ENCODE data around the gene NPAS1. TPM values are rescaled to one million over a fixed set of nuclear protein-coding genes. Genes with fewer than 3 reads are reported as not detected.

The NPAS1 gene
- polyA plus RNA-seq, 3 donors = not detected

DNA sequence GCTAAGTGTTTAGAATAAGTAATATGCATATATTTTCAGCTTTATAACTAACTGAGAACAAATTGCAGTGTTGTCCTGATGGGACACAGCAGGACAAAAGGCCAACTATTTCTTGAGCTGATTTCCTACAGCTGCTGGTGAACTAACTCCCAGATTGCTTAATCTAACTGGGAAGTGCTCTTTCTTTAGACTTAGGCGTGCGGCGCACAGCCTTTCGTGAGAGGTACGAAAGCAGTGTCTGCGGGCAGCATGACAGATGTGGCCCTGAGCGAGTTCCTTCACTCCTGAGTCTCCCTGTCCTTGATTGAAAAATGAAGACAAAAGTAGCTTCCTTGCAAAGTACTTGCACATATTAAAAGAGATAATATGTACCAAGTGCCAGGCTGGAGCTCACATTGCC is 47.3 kb upstream of the NPAS1 start:
- intact Hi-C loops (cut with micrococcal nuclease) = no loop called here
- H3K79me2 ChIP-seq (ENCODE audit: insufficient read depth, low read length) = peaks cover 5% of the 10 kb centered on the region
- H3K27ac ChIP-seq (ENCODE audit: low read depth in 1 of 2, low read length in 2 of 2) = no peak overlapping the region
- no peaks in the 10 kb centered on the region for H3K9me3 ChIP-seq (replicated peaks in 1 of 2; ENCODE audit: control insufficient read depth in 1 of 2, insufficient read depth in 1 of 2, low read length in 2 of 2)
- no peak overlapping the region for H3K4me3 ChIP-seq (replicated peaks in 1 of 3; ENCODE audit: low read depth in 2 of 3, low read length in 3 of 3)
- no peak overlapping the region for H2AFZ ChIP-seq (ENCODE audit: insufficient read depth, low read depth, low read length, poor library complexity, severe bottlenecking)
- H3K27ac Mint-ChIP-seq = peak overlapping the region in 1 of 7 donors; percentile 4
- H3K36me3 Mint-ChIP-seq = peaks cover 27 to 29% of the 10 kb centered on the region in 2 donors
- 60% methylated on average over 4 of the region's 7 CpGs for WGBS (ENCODE audit: insufficient coverage)
- H3K36me3 ChIP-seq (replicated peaks in 1 of 2; ENCODE audit: control insufficient read depth in 1 of 2, insufficient read depth in 2 of 2, low read length in 2 of 2) = peaks cover 2 to 28% of the 10 kb centered on the region in 2 donors
- peaks cover 0 to 3% of the 10 kb centered on the region in 2 donors for H3K4me1 ChIP-seq (ENCODE audit: control insufficient read depth in 1 of 2, insufficient read depth in 2 of 2, low read length in 2 of 2)
- no peaks in the 10 kb centered on the region for H3K27me3 ChIP-seq (ENCODE audit: control insufficient read depth in 2 of 2, insufficient read depth in 2 of 2, low read length in 2 of 2)
- H3K9me3 Mint-ChIP-seq = peaks cover 0 to 4% (median 0%) of the 10 kb centered on the region in 7 donors
- H3K4me3 Mint-ChIP-seq = no peak overlapping the region
- peaks cover 15% of the 10 kb centered on the region for H3K4me1 Mint-ChIP-seq
- TF ChIP-seq, protein P1, sequence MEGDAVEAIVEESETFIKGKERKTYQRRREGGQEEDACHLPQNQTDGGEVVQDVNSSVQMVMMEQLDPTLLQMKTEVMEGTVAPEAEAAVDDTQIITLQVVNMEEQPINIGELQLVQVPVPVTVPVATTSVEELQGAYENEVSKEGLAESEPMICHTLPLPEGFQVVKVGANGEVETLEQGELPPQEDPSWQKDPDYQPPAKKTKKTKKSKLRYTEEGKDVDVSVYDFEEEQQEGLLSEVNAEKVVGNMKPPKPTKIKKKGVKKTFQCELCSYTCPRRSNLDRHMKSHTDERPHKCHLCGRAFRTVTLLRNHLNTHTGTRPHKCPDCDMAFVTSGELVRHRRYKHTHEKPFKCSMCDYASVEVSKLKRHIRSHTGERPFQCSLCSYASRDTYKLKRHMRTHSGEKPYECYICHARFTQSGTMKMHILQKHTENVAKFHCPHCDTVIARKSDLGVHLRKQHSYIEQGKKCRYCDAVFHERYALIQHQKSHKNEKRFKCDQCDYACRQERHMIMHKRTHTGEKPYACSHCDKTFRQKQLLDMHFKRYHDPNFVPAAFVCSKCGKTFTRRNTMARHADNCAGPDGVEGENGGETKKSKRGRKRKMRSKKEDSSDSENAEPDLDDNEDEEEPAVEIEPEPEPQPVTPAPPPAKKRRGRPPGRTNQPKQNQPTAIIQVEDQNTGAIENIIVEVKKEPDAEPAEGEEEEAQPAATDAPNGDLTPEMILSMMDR (IDR thresholded peaks at IDR 0.05) = no peak
- no peak overlapping the region for H3K4me2 ChIP-seq (replicated peaks; ENCODE audit: extremely low read depth, low read length, poor library complexity, severe bottlenecking)
- peaks cover 0 to 3% (median 0%) of the 10 kb centered on the region in 3 donors for H3K27me3 Mint-ChIP-seq (ENCODE audit: low read depth in 3 of 3)
- peaks cover 20% of the 10 kb centered on the region for H4K20me1 ChIP-seq (ENCODE audit: insufficient read depth, low read length)
- DNase-seq = no peak
- H3K9ac ChIP-seq (ENCODE audit: insufficient read depth, low read length, poor library complexity, severe bottlenecking) = no peak overlapping the region

DNA sequence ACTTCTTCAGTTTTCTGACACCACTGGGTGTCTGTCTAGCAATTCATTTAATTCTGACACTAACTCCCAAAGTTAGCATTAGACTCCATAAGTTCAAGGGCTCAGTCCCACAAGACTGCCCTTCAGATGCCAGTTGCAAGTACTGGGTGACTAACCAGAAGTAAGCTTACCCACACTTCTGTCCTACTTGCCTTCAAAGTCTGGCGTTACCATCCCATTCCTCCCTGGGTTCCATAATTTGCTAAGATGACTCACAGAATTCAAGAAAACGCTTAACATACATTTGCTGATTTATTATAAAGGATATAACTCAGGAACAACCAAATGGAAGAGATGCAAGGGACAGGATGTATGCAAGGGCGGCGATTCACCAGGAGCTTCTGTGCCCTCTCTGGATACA is 45.5 kb upstream of the NPAS1 start:
- Histone ChIP-seq H3K4me2 (replicated peaks; ENCODE audit: extremely low read depth, low read length, poor library complexity, severe bottlenecking) (no peak overlapping the region), H3K27me3 (ENCODE audit: control insufficient read depth in 2 of 2, insufficient read depth in 2 of 2, low read length in 2 of 2) (no peaks in the 10 kb centered on the region), H3K36me3 (replicated peaks in 1 of 2; ENCODE audit: control insufficient read depth in 1 of 2, insufficient read depth in 2 of 2, low read length in 2 of 2) (peaks cover 2 to 22% of the 10 kb centered on the region in 2 donors), H3K27ac (ENCODE audit: low read depth in 1 of 2, low read length in 2 of 2) (no peak overlapping the region), H4K20me1 (ENCODE audit: insufficient read depth, low read length) (peaks cover 20% of the 10 kb centered on the region), H3K9ac (ENCODE audit: insufficient read depth, low read length, poor library complexity, severe bottlenecking) (no peak overlapping the region), H2AFZ (ENCODE audit: insufficient read depth, low read depth, low read length, poor library complexity, severe bottlenecking) (no peak overlapping the region), H3K9me3 (replicated peaks in 1 of 2; ENCODE audit: control insufficient read depth in 1 of 2, insufficient read depth in 1 of 2, low read length in 2 of 2) (no peaks in the 10 kb centered on the region), H3K79me2 (ENCODE audit: insufficient read depth, low read length) (peaks cover 3% of the 10 kb centered on the region), H3K4me3 (replicated peaks in 1 of 3; ENCODE audit: low read depth in 2 of 3, low read length in 3 of 3) (no peak overlapping the region), H3K4me1 (ENCODE audit: control insufficient read depth in 1 of 2, insufficient read depth in 2 of 2, low read length in 2 of 2) (no peaks in the 10 kb centered on the region)
- no peak for DNase-seq
- Mint-ChIP-seq H3K27me3 (ENCODE audit: low read depth in 3 of 3) (peaks cover 0 to 3% (median 0%) of the 10 kb centered on the region in 3 donors), H3K36me3 (peaks cover 19 to 27% of the 10 kb centered on the region in 2 donors), H3K4me3 (no peak overlapping the region), H3K27ac (no peak overlapping the region), H3K9me3 (peaks cover 0 to 2% (median 0%) of the 10 kb centered on the region in 7 donors), H3K4me1 (peaks cover 13% of the 10 kb centered on the region)
- TF ChIP-seq, protein P1 (IDR thresholded peaks at IDR 0.05) = no peak
- no CpG with 5 or more reads among the region's 4 CpGs for WGBS (ENCODE audit: insufficient coverage)
- intact Hi-C loops (cut with micrococcal nuclease) = no loop called here
